ENCODE measurements around the gene IL34.
"Not testable (repeated sequence)": the region's sequence is repeated elsewhere in the genome, so short reads cannot be mapped to it uniquely, and the experiment has no call there.

Gene IL34

DNA sequence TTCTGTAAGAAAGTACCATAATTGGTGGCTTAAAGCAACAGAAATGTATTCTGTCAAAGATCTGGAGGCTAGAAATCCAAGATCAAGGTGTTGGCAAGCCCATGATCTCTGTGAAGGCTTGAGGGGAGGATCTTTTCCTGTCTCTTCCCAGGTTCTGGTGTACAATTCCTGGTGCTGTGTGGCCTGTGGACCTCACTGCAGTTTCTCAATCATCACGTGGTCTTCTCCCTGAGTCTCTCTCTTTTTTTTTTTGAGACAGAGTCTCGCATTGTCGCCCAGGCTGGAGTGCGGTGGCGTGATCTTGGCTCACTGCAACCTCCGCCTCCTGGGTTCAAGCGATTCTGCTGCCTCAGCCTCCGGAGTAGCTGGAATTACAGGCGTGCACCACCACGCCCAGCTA lies 12.7 kb upstream of the IL34 start:
- not testable (repeated sequence) for DNase-seq

DNA sequence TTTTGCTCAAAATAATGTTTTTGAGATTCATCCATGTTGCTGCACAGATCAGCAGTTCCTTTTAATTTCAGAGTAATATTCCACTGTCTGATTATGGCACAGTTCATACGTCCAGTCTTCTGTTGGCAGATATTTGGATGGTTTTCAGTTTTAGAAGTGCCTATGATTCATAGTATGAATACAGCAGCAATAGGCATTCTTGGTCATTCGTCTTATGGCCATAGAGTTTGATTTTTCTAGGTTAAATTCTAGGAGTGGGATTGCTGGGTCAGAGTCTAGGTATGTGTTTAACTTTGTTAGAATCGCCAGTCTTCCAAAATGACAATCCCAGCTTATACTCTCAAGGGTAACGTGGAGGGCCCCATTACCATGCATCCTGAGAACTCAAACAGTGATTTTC lies 11.5 kb upstream of the IL34 start:
- DNase-seq: no peak

- no peak for DNase-seq
Observed at GRCh38 chr16:70635336-70636016, 10.9 kb upstream of the IL34 start.

GRCh38 chr16:70638814-70639792 lies 7.3 kb upstream of the IL34 start:
- DNase-seq: no peak

DNA sequence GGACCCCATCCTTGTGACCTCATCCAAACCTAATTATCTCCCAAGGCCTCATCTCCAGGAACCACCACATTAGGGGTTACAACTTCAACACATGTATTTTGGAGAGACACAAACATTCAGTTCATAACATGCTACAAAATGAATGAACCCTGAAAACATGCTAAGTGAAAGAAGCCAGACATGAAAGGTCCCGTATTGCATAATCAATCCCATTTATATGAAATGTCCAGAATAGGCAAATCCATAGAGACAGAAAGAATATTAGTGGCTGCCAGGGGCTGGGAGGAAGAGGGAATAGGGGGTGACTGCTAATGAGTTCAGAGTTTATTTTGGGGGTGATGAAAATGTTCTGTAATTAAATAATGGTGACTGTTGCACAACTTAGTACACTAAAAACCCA lies 3.7 kb upstream of the IL34 start:
- DNase-seq: no peak

DNA sequence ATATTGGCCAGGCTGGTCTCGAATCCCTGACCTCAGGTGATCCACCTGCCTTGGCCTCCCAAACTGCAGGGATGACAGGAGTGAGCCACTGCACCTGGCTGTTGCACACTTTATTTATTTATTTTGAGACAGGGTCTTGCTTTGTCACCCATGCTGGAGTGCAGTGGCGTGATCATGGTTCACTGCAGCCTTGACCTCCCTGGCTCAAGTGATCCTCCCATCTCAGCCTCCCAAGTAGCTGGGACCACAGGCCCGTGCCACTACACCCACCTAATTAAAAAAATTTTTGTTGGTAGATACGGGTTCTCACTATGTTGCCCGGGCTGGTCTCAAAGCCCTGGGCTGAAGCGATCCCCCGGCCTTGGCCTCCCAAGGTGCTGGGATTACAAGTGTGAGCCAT lies 3.1 kb upstream of the IL34 start:
- not testable (repeated sequence) for DNase-seq

DNA sequence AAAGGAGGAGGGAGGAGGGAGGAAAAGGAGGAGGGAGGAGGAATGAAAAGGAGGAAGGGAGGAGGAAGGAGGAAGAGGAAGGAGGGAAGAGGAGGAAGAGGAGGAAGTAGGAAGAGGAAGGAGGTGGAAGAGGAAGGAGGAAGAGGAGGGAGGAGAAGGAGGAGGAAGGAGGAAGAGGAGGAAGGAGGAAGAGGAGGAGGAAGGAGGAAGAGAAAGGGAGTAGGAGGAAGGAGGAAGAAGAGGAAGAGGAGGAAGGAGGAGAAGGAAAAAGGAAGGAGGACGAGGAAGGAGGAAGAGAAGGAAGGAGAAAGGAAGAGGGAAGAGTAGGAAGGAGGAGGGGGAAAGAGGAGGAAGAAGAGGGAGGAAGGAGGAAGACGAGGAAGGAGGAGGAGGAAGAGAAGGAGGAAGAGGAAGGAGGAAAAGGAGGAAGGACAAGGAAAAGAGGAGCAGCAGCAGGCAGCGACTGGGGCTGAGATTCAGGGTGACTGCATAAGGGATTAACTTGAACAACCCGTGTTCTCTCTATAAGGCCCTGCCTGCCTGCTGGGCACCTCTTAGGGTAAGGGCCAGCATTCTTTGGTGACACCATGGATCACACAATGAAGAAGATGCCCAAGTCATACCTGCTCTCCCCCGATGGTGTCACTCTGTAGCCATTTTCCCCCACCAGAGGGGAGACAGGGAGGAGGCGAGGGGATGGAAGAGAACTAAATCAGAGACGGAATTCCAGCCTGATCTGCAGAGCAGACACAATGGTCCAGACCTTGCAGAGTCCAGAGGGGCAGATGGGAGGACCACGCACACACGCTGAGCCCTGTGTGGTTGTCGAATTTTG lies 1.4 kb upstream of the IL34 start:
- DNase-seq: no peak

GRCh38 chr16:70647441-70648359 lies 1.3 kb downstream of the IL34 start:
- no peak for DNase-seq

DNA sequence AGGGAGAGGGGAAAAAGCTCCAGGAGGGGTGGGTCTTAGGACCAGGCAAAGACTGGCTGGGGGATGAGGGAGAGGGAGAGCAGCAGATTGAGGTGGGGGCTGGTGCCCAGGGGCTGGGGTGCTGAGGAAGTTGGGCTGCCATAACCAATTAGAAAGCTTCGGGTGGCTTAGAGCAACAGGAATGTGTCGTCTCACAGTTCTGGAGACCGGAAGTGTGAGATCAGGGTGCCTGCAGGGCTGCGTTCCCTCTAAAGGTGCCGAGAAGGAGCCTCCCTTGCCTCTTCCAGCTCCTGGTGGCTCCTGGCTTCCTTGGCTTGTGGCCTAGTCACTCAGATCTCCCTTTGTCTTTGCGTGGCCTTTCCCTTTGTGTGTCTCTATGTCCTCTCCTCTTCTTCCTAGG lies 2.2 kb downstream of the IL34 start:
- no peak for DNase-seq

- no peak for DNase-seq
Observed at GRCh38 chr16:70649300-70649699, 2.9 kb downstream of the IL34 start.

DNA sequence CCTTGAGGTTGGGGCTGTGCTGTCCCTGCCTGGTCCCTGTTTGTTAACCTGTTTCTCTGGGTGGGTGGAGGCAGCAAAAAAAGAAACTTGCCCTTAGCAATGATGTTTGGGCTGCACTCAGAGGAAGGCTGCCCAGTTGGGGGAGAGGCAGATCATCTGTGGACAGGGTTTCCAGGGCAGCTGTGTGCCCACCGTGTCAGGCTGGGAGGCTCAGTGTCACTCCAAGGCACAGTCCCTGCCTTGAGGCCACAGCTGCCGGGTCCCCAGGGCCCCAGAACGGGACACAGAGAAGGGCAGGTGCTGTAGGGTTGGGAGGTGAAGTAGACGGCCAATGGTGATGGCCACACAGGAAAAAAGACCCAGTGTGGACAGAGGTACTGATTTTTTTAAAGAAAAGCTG lies 3.9 kb downstream of the IL34 start:
- DNase-seq: no peak

GRCh38 chr16:70651524-70651923 lies 5.2 kb downstream of the IL34 start:
- no peak for DNase-seq

GRCh38 chr16:70652322-70652721 lies 6.0 kb downstream of the IL34 start:
- no peak for DNase-seq

DNA sequence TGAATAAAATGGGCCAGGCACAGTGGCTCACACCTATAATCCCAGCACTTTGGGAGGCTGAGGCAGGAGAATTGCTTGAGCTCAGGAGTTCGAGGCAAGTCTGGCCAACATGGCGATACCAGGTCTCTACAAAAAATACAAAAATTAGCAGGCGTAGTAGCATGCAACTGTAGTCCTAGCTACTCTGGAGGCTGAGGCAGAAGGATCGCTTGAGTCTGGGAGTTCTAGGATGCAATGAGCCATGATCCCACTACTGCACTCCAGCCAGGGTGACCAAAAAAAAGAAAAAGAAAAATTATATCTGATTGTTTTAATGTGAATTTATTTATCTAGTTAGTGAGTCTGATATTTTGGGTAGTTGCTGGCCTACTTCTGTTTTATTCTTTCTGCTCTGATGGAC lies 7.0 kb downstream of the IL34 start:
- no peak for DNase-seq

DNA sequence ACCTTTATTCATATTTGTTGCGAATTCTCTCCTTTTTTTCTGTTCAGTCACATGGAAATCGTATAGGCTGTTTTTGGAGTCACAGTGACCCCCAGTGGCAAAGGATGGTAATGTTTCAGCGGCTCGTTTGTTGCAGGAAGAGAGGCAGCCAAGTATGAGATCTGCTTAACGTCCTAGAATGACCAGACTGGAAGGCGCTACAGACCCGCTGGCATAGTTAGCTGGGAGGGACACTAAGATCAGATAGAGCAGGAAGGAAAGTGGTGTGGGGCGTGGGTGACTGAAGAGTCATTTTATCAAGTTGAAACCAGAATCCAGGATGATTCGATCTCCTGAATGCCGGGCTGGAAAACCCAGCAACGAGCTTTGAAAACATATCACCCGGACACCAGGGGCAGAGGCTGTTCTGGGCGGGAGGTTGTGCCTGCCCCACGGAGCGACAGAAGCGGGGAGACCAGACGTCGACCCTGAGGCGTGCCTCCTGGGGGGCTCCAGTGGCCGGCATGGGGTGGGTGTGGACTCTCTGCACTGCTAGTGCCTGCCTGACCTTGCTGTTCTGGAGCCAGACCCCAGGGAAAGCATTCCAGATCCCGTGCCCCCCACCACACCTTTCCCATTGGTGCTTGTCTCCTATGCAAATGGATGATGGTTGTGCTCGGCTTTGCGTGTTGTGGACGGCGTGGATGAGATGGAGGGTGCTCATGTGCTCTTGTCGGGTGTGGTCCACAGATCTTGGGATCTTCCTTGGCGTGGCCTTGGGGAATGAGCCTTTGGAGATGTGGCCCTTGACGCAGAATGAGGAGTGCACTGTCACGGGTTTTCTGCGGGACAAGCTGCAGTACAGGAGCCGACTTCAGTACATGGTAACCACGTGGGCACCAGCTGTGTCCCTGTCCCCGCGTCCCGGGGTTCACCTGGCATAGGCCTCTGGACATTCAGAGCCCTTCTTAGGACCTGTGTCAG lies 7.7 kb downstream of the IL34 start:
- DNase-seq: peak; percentile 74

GRCh38 chr16:70656065-70656711 lies 9.8 kb downstream of the IL34 start:
- no peak for DNase-seq

- DNase-seq: no peak
Observed at GRCh38 chr16:70656712-70657263, 10.4 kb downstream of the IL34 start.

GRCh38 chr16:70657956-70658355 lies 11.6 kb downstream of the IL34 start:
- no peak for DNase-seq

DNA sequence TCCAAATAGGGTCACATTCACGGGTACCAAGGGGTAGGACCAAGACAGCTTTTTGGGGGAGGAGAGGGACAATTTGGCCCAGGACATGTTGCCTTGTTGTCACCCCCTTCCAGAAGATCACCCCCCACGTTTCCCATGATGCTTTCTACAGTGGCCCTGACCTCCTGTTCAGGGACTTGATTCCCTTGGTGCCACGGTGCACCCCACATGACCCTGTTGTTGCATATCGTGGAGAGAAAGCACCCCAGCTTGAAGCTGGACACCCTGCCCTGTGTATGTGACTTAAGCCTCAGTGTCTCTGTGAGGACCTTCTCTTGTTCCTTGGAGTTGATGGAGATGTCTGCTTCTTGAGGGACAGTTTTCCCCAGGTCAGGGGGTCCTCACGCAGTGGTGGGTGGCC lies 12.6 kb downstream of the IL34 start:
- DNase-seq: no peak

GRCh38 chr16:70659546-70659945 lies 13.2 kb downstream of the IL34 start:
- no peak for DNase-seq
